ENCODE data around the gene TRPT1. TPM values are rescaled to one million over a fixed set of nuclear protein-coding genes. Genes with fewer than 3 reads are reported as not detected.

Gene TRPT1
- total RNA-seq, 2 experiments from 2014 or later, result 33.4 to 37.1 TPM

DNA sequence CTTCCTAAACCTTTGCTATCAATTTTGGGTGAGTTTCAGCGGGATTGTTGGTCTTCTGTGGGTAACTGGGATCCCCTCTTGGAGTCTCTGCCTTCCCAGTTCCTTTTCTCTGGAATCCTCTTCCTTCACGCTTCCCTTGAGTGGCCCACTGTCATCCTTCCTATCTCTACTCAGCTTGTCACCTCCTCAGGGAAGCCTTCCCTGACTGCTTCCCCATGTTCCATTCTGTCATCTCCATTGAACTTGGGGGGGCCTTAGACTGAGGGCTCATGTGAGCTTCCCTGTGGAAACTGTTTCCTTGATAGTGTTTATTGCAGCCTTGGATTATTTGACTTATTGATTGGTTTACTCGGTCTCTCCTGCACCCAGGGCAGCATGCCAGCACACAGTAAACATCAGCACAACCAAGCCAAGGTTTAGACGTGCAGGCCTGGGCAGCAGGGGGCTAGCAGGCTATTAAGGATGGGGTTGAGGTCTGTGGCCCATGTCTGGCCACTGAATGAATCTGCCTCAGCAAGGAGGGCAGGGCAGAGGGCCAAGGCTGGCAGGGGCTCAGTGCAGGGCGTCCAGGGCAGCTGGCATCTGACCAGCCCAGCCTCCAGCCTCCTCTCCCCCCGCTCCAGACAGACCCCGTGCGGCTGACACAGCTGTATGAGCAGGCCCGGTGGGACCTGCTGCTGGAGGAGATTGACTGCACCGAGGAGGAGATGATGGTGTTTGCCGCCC, 7.2 kb downstream of the TRPT1 start:
- ATAC-seq, result no peak
- no peak for DNase-seq
- H3K27me3 Mint-ChIP-seq, result no peaks in the 10 kb centered on the region
- H3K36me3 Mint-ChIP-seq, result peaks cover 30% of the 10 kb centered on the region
- no peak overlapping the region for H3K27ac Mint-ChIP-seq
- CTCF ChIA-PET, result interaction anchor here (0.6 to 1.3 kb wide), 2 partner anchors 16 to 1446 kb away, joined by 3 to 6 read pairs; no protein-coding TSS in a partner anchor
- peaks cover 4% of the 10 kb centered on the region for H3K4me1 Mint-ChIP-seq
- H3K9me3 Mint-ChIP-seq (ENCODE audit: low read depth), result no peaks in the 10 kb centered on the region
- no peak overlapping the region for H3K4me3 Mint-ChIP-seq

DNA sequence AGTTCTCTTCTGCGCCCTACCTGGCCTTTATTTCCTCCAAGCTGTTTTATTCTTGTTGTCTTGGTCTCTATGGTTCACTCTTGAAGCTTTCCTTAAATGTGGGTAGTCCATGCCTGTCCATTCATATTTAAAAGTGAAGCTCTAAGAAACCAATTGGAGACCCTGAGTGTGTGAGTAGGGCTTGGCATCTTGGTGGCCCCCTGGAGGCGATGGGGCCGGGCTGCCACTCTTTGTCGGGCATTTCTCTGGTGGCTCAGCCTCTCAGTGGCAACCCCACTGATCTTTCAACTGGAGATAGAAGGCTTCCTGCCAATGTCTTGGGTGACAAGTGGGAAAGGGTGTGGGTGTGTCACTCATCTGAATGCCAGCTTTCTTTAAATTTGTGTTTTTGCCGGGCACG, 9.1 kb downstream of the TRPT1 start:
- ATAC-seq, result no peak
- H3K36me3 Mint-ChIP-seq, result peaks cover 38% of the 10 kb centered on the region

DNA sequence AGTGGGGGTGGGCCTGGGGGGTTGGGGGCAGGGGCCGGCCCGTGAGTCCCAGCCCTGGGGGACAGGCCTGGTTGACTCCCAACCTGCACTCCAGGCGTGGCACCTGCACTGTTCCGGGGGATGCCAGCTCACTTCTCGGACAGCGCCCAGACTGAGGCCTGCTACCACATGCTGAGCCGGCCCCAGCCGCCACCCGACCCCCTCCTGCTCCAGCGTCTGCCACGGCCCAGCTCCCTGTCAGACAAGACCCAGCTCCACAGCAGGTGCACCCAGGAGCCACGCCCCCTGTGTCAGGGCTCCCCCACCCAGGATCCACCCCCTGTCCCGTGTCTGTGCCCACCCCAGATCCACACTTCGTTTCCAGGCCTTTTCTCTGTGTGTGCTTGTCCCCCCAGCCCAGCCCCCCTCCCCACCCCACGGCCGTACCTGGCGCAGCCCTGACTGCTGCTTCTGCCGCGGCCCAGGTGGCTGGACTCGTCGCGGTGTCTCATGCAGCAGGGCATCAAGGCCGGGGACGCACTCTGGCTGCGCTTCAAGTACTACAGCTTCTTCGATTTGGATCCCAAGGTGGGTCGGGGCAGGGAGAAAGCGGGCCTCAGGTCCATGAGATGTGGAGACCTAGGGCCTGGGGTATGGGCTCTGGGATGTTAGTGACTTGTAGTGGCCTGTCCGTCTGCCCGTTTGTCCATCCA, 14.7 kb downstream of the TRPT1 start:
- Mint-ChIP-seq H3K36me3 (peaks cover 41% of the 10 kb centered on the region), H3K27me3 (no peaks in the 10 kb centered on the region), H3K27ac (no peak overlapping the region), H3K9me3 (ENCODE audit: low read depth) (no peaks in the 10 kb centered on the region), H3K4me3 (no peak overlapping the region), H3K4me1 (peaks cover 24% of the 10 kb centered on the region)
- ATAC-seq (no peak), DNase-seq (no peak)
- CTCF ChIA-PET, result interaction anchor here (1.1 to 3.6 kb wide), 2 partner anchors 34 to 93 kb away, joined by 3 to 12 read pairs; no protein-coding TSS in a partner anchor

More for the DNA sequence above, 9.1 kb downstream of the TRPT1 start:
- DNase-seq, result no peak
- Mint-ChIP-seq H3K27me3 (no peaks in the 10 kb centered on the region), H3K4me3 (no peak overlapping the region), H3K27ac (peak overlapping the region; percentile 19), H3K9me3 (ENCODE audit: low read depth) (no peaks in the 10 kb centered on the region), H3K4me1 (peaks cover 9% of the 10 kb centered on the region)
- CTCF ChIA-PET, result interaction anchor here (0.7 to 1.3 kb wide), 5 partner anchors 10 to 101 kb away, joined by 3 to 6 read pairs (median 5); partner anchors contain the start of genes FERMT3 and PRDX5

DNA sequence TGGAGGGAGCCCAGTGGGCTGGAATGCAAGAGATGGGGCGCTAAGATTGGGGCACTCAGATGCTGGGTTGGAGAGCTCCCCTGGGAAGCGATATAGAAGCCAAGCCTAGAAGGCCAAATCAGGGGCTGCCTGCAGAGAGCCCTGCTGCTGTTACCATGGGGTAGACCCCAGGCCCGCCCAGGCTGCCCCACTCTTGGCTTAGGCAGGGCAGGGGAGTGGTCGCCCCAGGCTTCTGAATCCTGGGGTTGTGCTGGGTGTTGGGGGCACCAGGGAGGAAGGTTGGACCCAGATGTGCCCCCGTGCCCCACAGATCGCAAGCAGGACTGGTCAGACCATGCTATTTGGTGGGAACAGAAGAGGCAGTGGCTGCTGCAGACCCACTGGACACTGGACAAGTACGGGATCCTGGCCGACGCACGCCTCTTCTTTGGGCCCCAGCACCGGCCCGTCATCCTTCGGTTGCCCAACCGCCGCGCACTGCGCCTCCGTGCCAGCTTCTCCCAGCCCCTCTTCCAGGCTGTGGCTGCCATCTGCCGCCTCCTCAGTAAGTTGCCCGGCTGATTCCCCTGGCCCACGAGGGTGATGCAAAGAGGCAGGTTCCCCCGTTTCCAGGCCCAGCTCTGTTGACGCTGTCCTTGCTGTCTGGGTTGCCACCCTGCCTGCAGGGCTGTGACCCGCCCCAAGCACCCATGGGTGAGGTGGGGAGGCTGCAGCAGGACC, 15.5 kb downstream of the TRPT1 start:
- CTCF ChIA-PET, result interaction anchor here (1.1 to 4.3 kb wide), 4 partner anchors 16 to 93 kb away, joined by 3 to 36 read pairs (median 8); partner anchors contain the start of genes NUDT22 and TRPT1
- H3K27ac Mint-ChIP-seq, result peak overlapping the region; percentile 41

DNA sequence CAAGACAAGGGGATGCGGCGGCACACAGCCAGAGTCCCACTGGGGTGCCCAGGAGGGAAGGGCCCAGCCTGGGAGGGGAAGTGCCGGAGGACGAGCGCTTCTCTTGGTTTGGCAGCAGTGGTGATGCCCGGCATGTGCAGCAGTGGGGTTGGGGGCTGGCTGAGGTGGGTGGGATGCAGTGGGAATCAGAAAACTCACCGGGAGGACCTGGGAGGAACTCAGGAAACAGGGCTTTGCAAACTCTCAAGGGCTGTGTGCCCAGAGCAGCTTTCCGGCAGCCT, 16.5 kb downstream of the TRPT1 start:
- Mint-ChIP-seq H3K9me3 (ENCODE audit: low read depth) (no peaks in the 10 kb centered on the region), H3K27me3 (no peaks in the 10 kb centered on the region), H3K4me3 (no peak overlapping the region), H3K36me3 (peaks cover 38% of the 10 kb centered on the region), H3K4me1 (peaks cover 33% of the 10 kb centered on the region), H3K27ac (peak overlapping the region; percentile 41)
- ATAC-seq (no peak), DNase-seq (no peak)
- CTCF ChIA-PET, result interaction anchor here (4.3 kb wide), 1 partner anchor 17 kb away, joined by 36 read pairs; the partner anchor contains the start of genes NUDT22 and TRPT1

More for the DNA sequence above, 15.5 kb downstream of the TRPT1 start:
- DNase-seq, result no peak
- Mint-ChIP-seq H3K9me3 (ENCODE audit: low read depth) (no peaks in the 10 kb centered on the region), H3K4me3 (no peak overlapping the region), H3K27me3 (no peaks in the 10 kb centered on the region), H3K4me1 (peaks cover 31% of the 10 kb centered on the region), H3K36me3 (peaks cover 42% of the 10 kb centered on the region)
- no peak for ATAC-seq

- Mint-ChIP-seq H3K4me3 (peak overlapping the region; percentile 35), H3K27ac (peak overlapping the region; percentile 96), H3K27me3 (no peaks in the 10 kb centered on the region), H3K36me3 (peaks cover 42% of the 10 kb centered on the region), H3K4me1 (peaks cover 38% of the 10 kb centered on the region), H3K9me3 (ENCODE audit: low read depth) (no peaks in the 10 kb centered on the region)
- CTCF ChIA-PET, result interaction anchor here (1.2 to 9.4 kb wide), 5 partner anchors 17 to 123 kb away, joined by 3 to 169 read pairs (median 18); partner anchors contain the start of genes CATSPERZ, DNAJC4, ESRRA and NUDT22
- DNase-seq, result no peak
- no peak for ATAC-seq
These were observed 17.0 kb downstream of the TRPT1 start for GRCh38 chr11:64208796-64209562.

- Mint-ChIP-seq H3K4me1 (peaks cover 42% of the 10 kb centered on the region), H3K9me3 (ENCODE audit: low read depth) (no peaks in the 10 kb centered on the region), H3K4me3 (peak overlapping the region; percentile 92), H3K27me3 (no peaks in the 10 kb centered on the region), H3K27ac (peak overlapping the region; percentile 96), H3K36me3 (peaks cover 45% of the 10 kb centered on the region)
- no peak for ATAC-seq
- CTCF ChIA-PET, result interaction anchor here (0.6 to 9.6 kb wide), 14 partner anchors 18 to 386 kb away, joined by 3 to 169 read pairs (median 15); partner anchors contain the start of genes BAD, CATSPERZ, DNAJC4 and ESRRA
- no peak for DNase-seq
These were observed 17.7 kb downstream of the TRPT1 start for GRCh38 chr11:64208086-64208795.

DNA sequence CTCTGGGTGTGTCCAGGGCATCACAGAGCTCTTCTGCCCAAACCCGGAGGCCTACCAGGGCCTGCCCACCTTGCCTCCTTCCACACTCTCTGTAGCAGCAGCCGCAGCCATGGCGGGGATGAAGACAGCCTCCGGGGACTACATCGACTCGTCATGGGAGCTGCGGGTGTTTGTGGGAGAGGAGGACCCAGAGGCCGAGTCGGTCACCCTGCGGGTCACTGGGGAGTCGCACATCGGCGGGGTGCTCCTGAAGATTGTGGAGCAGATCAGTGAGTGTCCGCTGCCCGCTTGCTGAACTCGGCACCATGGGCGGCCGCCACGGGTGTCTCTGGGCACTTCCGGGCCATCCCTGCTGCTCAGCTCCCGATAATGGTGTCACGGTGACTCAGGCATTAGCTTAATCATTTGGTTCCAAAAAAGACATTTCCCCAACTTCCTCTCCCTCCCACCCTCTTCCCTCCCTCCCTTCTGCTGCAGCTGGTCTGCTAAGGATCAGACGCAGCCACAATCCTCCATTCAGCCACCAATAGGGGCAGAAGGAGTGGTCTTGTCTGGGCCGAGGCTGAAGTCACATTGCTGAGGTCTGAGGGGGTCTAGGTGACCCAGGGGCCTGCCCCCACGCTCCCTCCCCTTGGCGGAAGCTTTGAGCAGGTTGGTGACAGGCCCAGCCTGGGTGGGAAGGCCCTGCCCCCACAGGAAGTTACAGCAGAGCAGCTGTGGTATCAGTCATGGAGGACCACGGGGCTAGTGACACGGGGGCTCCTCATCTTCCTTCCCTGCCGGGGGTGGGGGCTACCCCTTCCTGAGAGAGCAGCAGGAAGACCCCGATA, 18.5 kb downstream of the TRPT1 start:
- ATAC-seq (peak; percentile 77), DNase-seq (peak; percentile 95)
- H3K27me3 Mint-ChIP-seq, result no peaks in the 10 kb centered on the region
- CTCF ChIA-PET, result interaction anchor here (0.6 to 9.6 kb wide), 23 partner anchors 10 to 386 kb away, joined by 3 to 169 read pairs (median 6); partner anchors contain the start of genes BAD, CATSPERZ, DNAJC4 and ESRRA
- H3K4me1 Mint-ChIP-seq, result peaks cover 43% of the 10 kb centered on the region
- peaks cover 49% of the 10 kb centered on the region for H3K36me3 Mint-ChIP-seq
- peak overlapping the region; percentile 96 for H3K27ac Mint-ChIP-seq
- H3K4me3 Mint-ChIP-seq, result peak overlapping the region; percentile 92
- H3K9me3 Mint-ChIP-seq (ENCODE audit: low read depth), result no peaks in the 10 kb centered on the region

DNA sequence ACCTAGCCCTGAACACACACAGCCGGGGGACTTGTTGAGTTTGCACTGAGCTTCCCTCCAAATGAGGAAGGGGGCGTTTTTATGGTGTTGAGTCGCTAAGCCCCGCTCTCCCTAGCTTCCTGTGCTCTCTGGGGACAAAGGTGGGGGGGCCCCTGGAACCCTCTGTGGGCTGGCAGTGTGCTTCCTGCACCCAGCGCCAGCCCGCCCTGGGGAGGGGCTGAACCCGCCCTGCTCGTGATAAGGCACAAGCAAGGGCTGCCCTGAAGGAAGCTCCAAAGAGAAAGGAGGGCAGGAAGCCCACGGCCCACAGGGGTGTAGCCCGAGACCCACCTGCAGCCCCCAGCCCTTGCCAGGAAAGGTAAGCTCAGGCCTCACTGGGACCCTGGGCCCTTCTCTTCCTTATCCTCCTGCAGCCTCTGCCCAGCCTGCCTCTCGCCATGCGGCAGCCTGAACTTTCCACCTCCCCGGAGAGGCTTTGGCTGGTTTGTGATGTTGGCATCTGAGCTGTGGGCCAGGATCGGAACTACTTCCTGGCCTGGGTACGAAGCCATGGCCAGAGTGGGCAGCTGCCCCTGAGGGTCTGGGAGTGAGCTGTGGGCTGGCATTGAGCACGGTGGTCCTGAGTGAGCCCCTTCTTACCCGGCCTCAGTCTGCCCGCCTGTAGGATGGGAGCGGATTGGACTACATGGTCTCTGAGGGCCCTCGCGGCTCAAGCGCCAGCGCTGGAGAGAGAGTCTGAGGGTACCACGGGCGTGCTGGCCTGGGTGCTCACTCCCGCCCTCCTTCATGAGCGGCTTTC, 19.3 kb downstream of the TRPT1 start, which contains the start of gene FERMT3:
Gene FERMT3, plus strand, starts transcription at position 265 of the 799 bp plus-strand sequence. CDS start 644 bp downstream, outside the sequence.
- Mint-ChIP-seq H3K4me3 (peak within 1 kb of the TSS; percentile 92), H3K27me3 (no peaks in the 10 kb centered on the region), H3K27ac (peak within 1 kb of the TSS; percentile 96), H3K4me1 (peaks cover 42% of the 10 kb centered on the region), H3K9me3 (ENCODE audit: low read depth) (no peaks in the 10 kb centered on the region), H3K36me3 (peaks cover 50% of the 10 kb centered on the region)
- peak; percentile 69 for ATAC-seq
- DNase-seq, result peak; percentile 89
- CTCF ChIA-PET, result interaction anchor here (0.8 to 9.6 kb wide), 20 partner anchors 11 to 368 kb away, joined by 3 to 169 read pairs (median 11); partner anchors contain the start of genes BAD, CATSPERZ, DNAJC4 and ESRRA

- Mint-ChIP-seq H3K9me3 (ENCODE audit: low read depth) (no peaks in the 10 kb centered on the region), H3K27ac (peak overlapping the region; percentile 78), H3K36me3 (peaks cover 60% of the 10 kb centered on the region), H3K4me3 (peak overlapping the region; percentile 45), H3K27me3 (no peaks in the 10 kb centered on the region), H3K4me1 (peaks cover 45% of the 10 kb centered on the region)
- DNase-seq, result peak; percentile 86
- CTCF ChIA-PET, result interaction anchor here (0.6 to 9.6 kb wide), 29 partner anchors 9 to 245 kb away, joined by 3 to 169 read pairs (median 5); partner anchors contain the start of genes BAD, CATSPERZ, DNAJC4 and ESRRA
- ATAC-seq, result peak; percentile 30
These were observed 21.5 kb downstream of the TRPT1 start for GRCh38 chr11:64204464-64204989.
